ENCODE results near the gene CDK16. TPM values are rescaled to one million over a fixed set of nuclear protein-coding genes. Genes with fewer than 3 reads are reported as not detected.

The CDK16 gene
- total RNA-seq, 1 donor: 61.2 TPM

- Histone ChIP-seq H3K4me2 (ENCODE audit: insufficient read depth, low read length) (no peak overlapping the region), H3K4me3 (ENCODE audit: insufficient read depth, low read length) (no peak overlapping the region), H3K27ac (ENCODE audit: low read depth, low read length) (no peak overlapping the region), H3K4me1 (ENCODE audit: insufficient read depth, low read length) (no peaks in the 10 kb centered on the region), H3K79me2 (ENCODE audit: insufficient read depth, low read length) (no peaks in the 10 kb centered on the region), H3K27me3 (ENCODE audit: insufficient read depth, low read length) (no peaks in the 10 kb centered on the region), H2AFZ (ENCODE audit: low read length) (no peak overlapping the region), H4K20me1 (ENCODE audit: insufficient read depth, low read length) (peaks cover 14% of the 10 kb centered on the region), H3K9me3 (ENCODE audit: low read depth, low read length) (no peaks in the 10 kb centered on the region), H3K36me3 (ENCODE audit: insufficient read depth, low read length) (peaks cover 38% of the 10 kb centered on the region)
- no peak for TF ChIP-seq CTCF (IDR thresholded peaks at IDR 0.05; ENCODE audit: extremely low read depth, low read depth, low read length)
- peak; percentile 45 for DNase-seq (ENCODE audit: insufficient read length, low spot score, missing footprints)
Measured at GRCh38 chrX:47180346-47180745, 38.1 kb upstream of the CDK16 start.

GRCh38 chrX:47181301-47181700 lies 37.2 kb upstream of the CDK16 start:
- peaks cover 14% of the 10 kb centered on the region for H4K20me1 ChIP-seq (ENCODE audit: insufficient read depth, low read length)
- TF ChIP-seq CTCF (IDR thresholded peaks at IDR 0.05; ENCODE audit: extremely low read depth, low read depth, low read length): no peak
- no peak overlapping the region for H3K27ac ChIP-seq (ENCODE audit: low read depth, low read length)
- no peak overlapping the region for H2AFZ ChIP-seq (ENCODE audit: low read length)
- H3K27me3 ChIP-seq (ENCODE audit: insufficient read depth, low read length): no peaks in the 10 kb centered on the region
- peaks cover 36% of the 10 kb centered on the region for H3K36me3 ChIP-seq (ENCODE audit: insufficient read depth, low read length)
- no peaks in the 10 kb centered on the region for H3K79me2 ChIP-seq (ENCODE audit: insufficient read depth, low read length)
- H3K4me2 ChIP-seq (ENCODE audit: insufficient read depth, low read length): no peak overlapping the region
- peak; percentile 31 for DNase-seq (ENCODE audit: insufficient read length, low spot score, missing footprints)
- no peaks in the 10 kb centered on the region for H3K9me3 ChIP-seq (ENCODE audit: low read depth, low read length)
- H3K4me3 ChIP-seq (ENCODE audit: insufficient read depth, low read length): no peak overlapping the region
- no peaks in the 10 kb centered on the region for H3K4me1 ChIP-seq (ENCODE audit: insufficient read depth, low read length)

DNA sequence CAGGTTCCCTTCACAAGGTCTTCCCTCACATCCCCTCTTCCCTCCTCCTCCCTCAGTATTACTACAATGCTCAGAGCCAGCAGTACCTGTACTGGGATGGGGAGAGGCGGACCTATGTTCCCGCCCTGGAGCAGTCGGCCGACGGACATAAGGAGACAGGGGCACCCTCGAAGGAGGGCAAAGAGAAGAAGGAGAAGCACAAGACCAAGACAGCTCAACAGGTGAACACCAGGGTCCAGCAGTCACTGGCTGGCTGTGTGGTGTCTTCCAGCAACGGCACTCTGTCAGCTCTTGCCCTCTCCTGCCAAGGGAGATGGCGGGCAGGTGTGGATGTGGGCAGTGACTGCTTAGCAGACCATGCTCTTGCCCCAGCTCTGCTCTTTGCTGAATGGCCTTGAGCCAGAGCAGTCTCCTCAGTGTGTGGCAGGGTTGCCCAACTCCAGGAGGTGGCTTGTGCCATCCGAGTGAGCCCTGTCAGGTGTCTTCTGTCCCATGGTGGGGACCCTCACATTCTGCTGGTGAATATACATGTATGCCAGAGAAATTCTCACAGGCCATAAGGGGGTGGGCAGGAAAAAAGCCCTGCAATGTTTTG lies 36.3 kb upstream of the CDK16 start:
- no peak for TF ChIP-seq CTCF (IDR thresholded peaks at IDR 0.05; ENCODE audit: extremely low read depth, low read depth, low read length)

DNA sequence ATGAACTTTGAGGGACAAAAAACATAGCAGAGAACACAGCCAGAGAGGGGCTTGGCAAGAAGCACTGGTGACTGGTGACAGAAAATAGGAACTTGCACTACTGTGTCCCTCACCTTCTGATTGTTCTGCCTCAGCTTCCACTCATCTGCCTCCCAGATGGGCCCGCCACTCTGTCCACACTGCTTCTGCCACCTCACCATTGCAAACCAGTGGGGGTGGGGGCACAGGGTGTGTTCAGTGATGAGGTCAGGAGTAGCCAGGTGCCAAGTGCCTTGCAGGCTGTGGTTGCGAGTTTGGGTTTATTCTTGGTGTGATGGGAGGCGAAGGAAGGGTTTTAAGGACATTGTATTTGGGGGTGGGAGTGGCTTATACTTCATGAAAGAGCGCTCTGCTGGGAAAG lies 34.0 kb upstream of the CDK16 start:
- Histone ChIP-seq H3K9me3 (ENCODE audit: low read depth, low read length) (no peaks in the 10 kb centered on the region), H3K4me1 (ENCODE audit: insufficient read depth, low read length) (no peaks in the 10 kb centered on the region), H3K79me2 (ENCODE audit: insufficient read depth, low read length) (no peaks in the 10 kb centered on the region), H3K27me3 (ENCODE audit: insufficient read depth, low read length) (peaks cover 3% of the 10 kb centered on the region), H3K36me3 (ENCODE audit: insufficient read depth, low read length) (peaks cover 23% of the 10 kb centered on the region), H3K27ac (ENCODE audit: low read depth, low read length) (no peak overlapping the region), H2AFZ (ENCODE audit: low read length) (no peak overlapping the region), H4K20me1 (ENCODE audit: insufficient read depth, low read length) (peaks cover 11% of the 10 kb centered on the region), H3K4me2 (ENCODE audit: insufficient read depth, low read length) (no peak overlapping the region), H3K4me3 (ENCODE audit: insufficient read depth, low read length) (no peak overlapping the region)
- TF ChIP-seq CTCF (IDR thresholded peaks at IDR 0.05; ENCODE audit: extremely low read depth, low read depth, low read length): no peak
- DNase-seq (ENCODE audit: insufficient read length, low spot score, missing footprints): peak; percentile 44

More for the DNA sequence above, 36.3 kb upstream of the CDK16 start:
- Histone ChIP-seq H4K20me1 (ENCODE audit: insufficient read depth, low read length) (peaks cover 14% of the 10 kb centered on the region), H3K4me2 (ENCODE audit: insufficient read depth, low read length) (no peak overlapping the region), H3K79me2 (ENCODE audit: insufficient read depth, low read length) (no peaks in the 10 kb centered on the region), H3K27me3 (ENCODE audit: insufficient read depth, low read length) (no peaks in the 10 kb centered on the region), H3K4me3 (ENCODE audit: insufficient read depth, low read length) (no peak overlapping the region), H3K27ac (ENCODE audit: low read depth, low read length) (no peak overlapping the region), H3K9me3 (ENCODE audit: low read depth, low read length) (no peaks in the 10 kb centered on the region), H3K4me1 (ENCODE audit: insufficient read depth, low read length) (no peaks in the 10 kb centered on the region), H2AFZ (ENCODE audit: low read length) (no peak overlapping the region), H3K36me3 (ENCODE audit: insufficient read depth, low read length) (peaks cover 32% of the 10 kb centered on the region)
- DNase-seq (ENCODE audit: insufficient read length, low spot score, missing footprints): peak; percentile 68

Measured in osteoblast (primary cell).